Parathyroid adenoma (tissue), 2 donors: ENCODE results near the gene UEVLD.

Source experiments
- H2AFZ ChIP-seq: fragments of 300-600 bp; sonication (generic); one replicate; pipeline ENCODE4 v1.7.0; 2017; ENCODE audit warnings: antibody characterized with exemption, mild to moderate bottlenecking
- H3K27ac ChIP-seq: fragments of 300-600 bp; sonication (generic); one replicate; pipeline ENCODE4 v1.7.0; 2017
- H3K27me3 ChIP-seq: fragments of 300-600 bp; sonication (generic); one replicate; pipeline ENCODE4 v1.7.0; 2017; ENCODE audit warnings: low read length; ENCODE audit not compliant: control insufficient read depth, insufficient read depth
- H3K36me3 ChIP-seq: fragments of 300-600 bp; sonication (generic); one replicate; pipeline ENCODE4 v1.7.0; 2017; ENCODE audit warnings: low read length; ENCODE audit not compliant: control insufficient read depth, insufficient read depth
- H3K4me1 ChIP-seq: fragments of 300-600 bp; sonication (generic); one replicate; pipeline ENCODE4 v1.7.0; 2017; ENCODE audit warnings: control low read depth
- H3K4me2 ChIP-seq: fragments of 300-600 bp; sonication (generic); one replicate; pipeline ENCODE4 v1.7.0; 2017; ENCODE audit warnings: low read length
- H3K4me3 ChIP-seq: fragments of 300-600 bp; sonication (generic); one replicate; pipeline ENCODE4 v1.7.0; 2017; ENCODE audit warnings: low read depth, low read length
- H3K79me2 ChIP-seq: fragments of 300-600 bp; sonication (generic); one replicate; pipeline ENCODE4 v1.7.0; 2017; ENCODE audit warnings: control low read depth
- H3K9ac ChIP-seq: fragments of 300-600 bp; sonication (generic); one replicate; pipeline ENCODE4 v1.7.0; 2017; ENCODE audit warnings: mild to moderate bottlenecking
- H3K9me3 ChIP-seq: fragments of 300-600 bp; sonication (generic); one replicate; pipeline ENCODE4 v1.7.0; 2017; ENCODE audit warnings: low read length; ENCODE audit not compliant: control insufficient read depth
- TF ChIP-seq, protein P1 (sequence below): fragments of 300-600 bp; sonication (generic); IDR thresholded peaks from one replicate; pipeline ENCODE4 v1.7.0; 2017; ENCODE audit warnings: antibody characterized with exemption, mild to moderate bottlenecking
- donor health status: primary hyperparathyroidism.

Gene UEVLD

DNA sequence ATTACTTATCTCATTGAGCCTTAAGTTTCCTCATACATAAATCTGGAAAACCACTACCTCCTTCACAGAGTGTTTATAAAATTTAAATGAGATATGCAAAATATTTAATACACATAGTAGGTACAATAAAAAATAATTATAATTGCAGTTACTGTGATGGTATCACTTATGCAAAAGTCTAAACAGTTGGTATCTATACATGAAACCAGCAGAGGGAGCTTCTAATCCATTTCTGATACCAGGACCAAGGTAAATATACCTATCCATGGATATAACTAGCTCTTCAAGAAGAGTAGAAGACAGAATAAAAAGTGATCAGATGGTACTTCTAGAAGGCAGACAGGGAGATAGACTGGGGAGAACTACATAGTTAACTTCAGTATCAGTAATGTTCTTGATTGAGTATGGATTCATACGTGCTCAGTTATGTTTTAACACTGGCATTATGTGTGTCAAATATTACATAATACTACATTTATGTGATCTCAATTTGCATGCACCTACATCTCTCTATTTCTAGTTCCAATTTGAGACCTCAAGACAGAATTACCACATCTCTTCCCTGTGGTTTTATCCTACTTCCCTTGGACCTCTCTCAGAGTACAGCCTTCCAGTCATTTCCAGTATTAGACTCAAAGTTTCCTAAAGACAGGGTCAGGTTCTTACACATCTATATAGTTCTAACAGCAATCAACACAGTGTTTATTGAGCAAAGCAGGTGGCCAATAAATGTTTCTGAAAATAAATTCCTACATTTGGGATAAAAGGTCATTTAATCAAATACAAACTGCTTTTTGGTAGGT is 48.1 kb downstream of the UEVLD start:
- TF ChIP-seq, protein P1, sequence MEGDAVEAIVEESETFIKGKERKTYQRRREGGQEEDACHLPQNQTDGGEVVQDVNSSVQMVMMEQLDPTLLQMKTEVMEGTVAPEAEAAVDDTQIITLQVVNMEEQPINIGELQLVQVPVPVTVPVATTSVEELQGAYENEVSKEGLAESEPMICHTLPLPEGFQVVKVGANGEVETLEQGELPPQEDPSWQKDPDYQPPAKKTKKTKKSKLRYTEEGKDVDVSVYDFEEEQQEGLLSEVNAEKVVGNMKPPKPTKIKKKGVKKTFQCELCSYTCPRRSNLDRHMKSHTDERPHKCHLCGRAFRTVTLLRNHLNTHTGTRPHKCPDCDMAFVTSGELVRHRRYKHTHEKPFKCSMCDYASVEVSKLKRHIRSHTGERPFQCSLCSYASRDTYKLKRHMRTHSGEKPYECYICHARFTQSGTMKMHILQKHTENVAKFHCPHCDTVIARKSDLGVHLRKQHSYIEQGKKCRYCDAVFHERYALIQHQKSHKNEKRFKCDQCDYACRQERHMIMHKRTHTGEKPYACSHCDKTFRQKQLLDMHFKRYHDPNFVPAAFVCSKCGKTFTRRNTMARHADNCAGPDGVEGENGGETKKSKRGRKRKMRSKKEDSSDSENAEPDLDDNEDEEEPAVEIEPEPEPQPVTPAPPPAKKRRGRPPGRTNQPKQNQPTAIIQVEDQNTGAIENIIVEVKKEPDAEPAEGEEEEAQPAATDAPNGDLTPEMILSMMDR, result peak; percentile 13
- H3K9me3 ChIP-seq, result no peaks in the 10 kb centered on the region
- no peak overlapping the region for H2AFZ ChIP-seq
- H3K4me3 ChIP-seq, result no peak overlapping the region
- H3K36me3 ChIP-seq, result no peaks in the 10 kb centered on the region
- no peak overlapping the region for H3K4me2 ChIP-seq
- no peaks in the 10 kb centered on the region for H3K79me2 ChIP-seq
- H3K27ac ChIP-seq, result no peak overlapping the region
- H3K27me3 ChIP-seq, result no peaks in the 10 kb centered on the region
- no peak overlapping the region for H3K9ac ChIP-seq
- no peaks in the 10 kb centered on the region for H3K4me1 ChIP-seq

DNA sequence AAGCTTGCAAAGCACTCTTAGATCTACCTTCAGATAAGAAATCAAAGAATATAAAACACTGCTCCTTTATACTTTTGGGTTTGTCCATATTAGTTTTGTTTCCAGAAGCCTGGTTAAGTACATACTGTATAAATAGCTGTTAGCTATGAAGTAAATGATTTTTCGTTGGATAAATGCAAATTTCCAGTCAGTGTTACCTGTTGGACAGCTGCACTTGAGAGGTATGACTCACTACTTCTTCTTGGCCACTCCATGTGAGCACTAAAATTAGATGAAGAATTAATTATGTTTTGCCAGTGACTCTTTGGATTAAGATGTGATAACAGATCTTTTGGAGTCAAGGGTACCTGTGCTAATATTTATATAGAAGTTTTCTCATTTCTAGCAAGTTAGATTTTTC is 52.3 kb downstream of the UEVLD start:
- Histone ChIP-seq H3K27ac (no peak overlapping the region), H3K79me2 (no peaks in the 10 kb centered on the region), H2AFZ (no peak overlapping the region), H3K4me3 (no peak overlapping the region), H3K4me2 (no peak overlapping the region), H3K9me3 (no peaks in the 10 kb centered on the region), H3K27me3 (no peaks in the 10 kb centered on the region), H3K4me1 (no peaks in the 10 kb centered on the region), H3K36me3 (no peaks in the 10 kb centered on the region), H3K9ac (no peak overlapping the region)
- TF ChIP-seq, protein P1, result no peak

GRCh38 chr11:18534245-18534644 is 54.3 kb downstream of the UEVLD start:
- Histone ChIP-seq H3K4me2 (no peak overlapping the region), H3K9ac (no peak overlapping the region), H3K9me3 (no peaks in the 10 kb centered on the region), H3K4me3 (no peak overlapping the region), H2AFZ (no peak overlapping the region), H3K27me3 (no peaks in the 10 kb centered on the region), H3K27ac (no peak overlapping the region), H3K4me1 (no peaks in the 10 kb centered on the region), H3K79me2 (no peaks in the 10 kb centered on the region), H3K36me3 (no peaks in the 10 kb centered on the region)
- TF ChIP-seq, protein P1, result no peak

- H3K79me2 ChIP-seq, result no peaks in the 10 kb centered on the region
- no peak overlapping the region for H3K27ac ChIP-seq
- H3K4me1 ChIP-seq, result no peaks in the 10 kb centered on the region
- H3K9me3 ChIP-seq, result no peaks in the 10 kb centered on the region
- no peak overlapping the region for H3K4me2 ChIP-seq
- no peak overlapping the region for H3K9ac ChIP-seq
- H3K4me3 ChIP-seq, result no peak overlapping the region
- no peaks in the 10 kb centered on the region for H3K27me3 ChIP-seq
- no peak overlapping the region for H2AFZ ChIP-seq
- TF ChIP-seq, protein P1, result no peak
- no peaks in the 10 kb centered on the region for H3K36me3 ChIP-seq
Observed at GRCh38 chr11:18533365-18533764, 55.2 kb downstream of the UEVLD start.

DNA sequence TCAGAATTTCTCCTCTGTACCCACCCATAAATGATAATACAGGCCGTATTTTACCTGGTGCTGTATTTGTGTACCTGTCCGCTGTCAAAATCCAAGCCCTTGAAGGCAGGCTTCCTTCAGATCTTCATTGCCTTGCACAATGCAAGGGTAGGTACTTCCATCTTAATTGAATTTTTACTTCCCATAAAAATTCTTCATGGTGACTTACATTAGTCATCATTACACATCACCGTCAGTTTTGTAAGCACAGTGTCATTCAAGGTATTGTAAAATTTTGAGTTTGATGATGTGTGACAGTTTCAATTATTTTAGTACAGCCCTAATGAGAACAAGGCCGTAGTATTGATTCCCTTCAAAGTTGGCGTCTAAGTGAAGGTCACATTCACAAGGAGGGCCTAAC is 61.0 kb downstream of the UEVLD start:
- Histone ChIP-seq H3K27ac (peak overlapping the region; percentile 94), H3K9me3 (no peaks in the 10 kb centered on the region), H3K4me2 (peak overlapping the region; percentile 81), H3K79me2 (peaks cover 18% of the 10 kb centered on the region), H3K36me3 (no peaks in the 10 kb centered on the region), H3K4me1 (no peaks in the 10 kb centered on the region), H3K27me3 (no peaks in the 10 kb centered on the region), H2AFZ (peak overlapping the region; percentile 94), H3K4me3 (peak overlapping the region; percentile 89), H3K9ac (no peak overlapping the region)
- TF ChIP-seq, protein P1, result no peak
